GM12892 (cell line): ENCODE results near the gene TRANK1.

Experiments used
- POLR2A ChIP-seq: IDR thresholded peaks from 2 replicates; pipeline ENCODE4 v1.6.1; 2011; ENCODE audit warnings: low read depth, low read length, control low read depth
- POLR2AphosphoS5 ChIP-seq: IDR thresholded peaks from 2 replicates; pipeline ENCODE4 v1.6.1; 2011; ENCODE audit warnings: low read depth, low read length, control low read depth
- TAF1 ChIP-seq: IDR thresholded peaks from 2 replicates; pipeline ENCODE4 v1.6.1; 2011; ENCODE audit warnings: low read depth, mild to moderate bottlenecking, control low read depth, low read length, borderline replicate concordance

DNA sequence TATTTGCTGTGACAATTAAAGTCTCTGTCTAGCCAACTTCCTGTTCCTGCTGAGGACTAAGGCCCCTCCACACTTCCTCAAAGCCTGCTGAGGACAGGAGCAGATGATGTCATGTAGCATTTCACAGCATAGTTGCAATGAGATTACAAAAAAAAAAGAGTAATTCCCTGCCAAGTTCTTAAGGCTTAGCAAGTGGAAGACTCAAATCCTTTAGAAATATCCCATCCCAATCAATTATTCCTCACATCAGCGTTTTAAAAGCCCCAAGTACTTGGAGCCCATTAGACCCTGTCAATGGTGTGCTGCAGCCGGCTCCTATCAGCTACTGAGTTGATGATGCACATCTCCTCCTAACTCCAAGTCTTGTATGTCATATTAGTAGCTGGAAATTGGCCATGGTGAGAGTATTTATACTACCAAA is 51.7 kb downstream of the TRANK1 start:
- no peak for TF ChIP-seq POLR2A
- no peak for TF ChIP-seq TAF1
- TF ChIP-seq POLR2AphosphoS5, result no peak
